Activated T-helper 1 cell treated with anti-CD3 and anti-CD28 coated beads, Interleukin-12 subunit alpha, Interleukin-12 subunit beta, Interleukin-2, Interleukin-4 antibody, amounts not matched to agents 30 ng/mL and 10 ng/mL and 1 ng/mL, durations not matched to agents 14 hours and 24 hours and 36 hours (primary cell): Measurements from ENCODE around the gene DNAH1. TPM values are rescaled to one million over a fixed set of nuclear protein-coding genes. Genes with fewer than 3 reads are reported as not detected.
A peak's percentile ranks its signal among the peaks of the same experiment; 100 is the strongest.
"Not testable (repeated sequence)": the region's sequence is repeated elsewhere in the genome, so short reads cannot be mapped to it uniquely, and the experiment has no call there.

Experiments used
- DNase-seq: peaks from one replicate; pipeline ENCODE4 v3.0.0; 2021; ENCODE audit warnings: low spot score
- H3K27ac Mint-ChIP-seq: one replicate; pipeline ENCODE4 v1.8.0; 2021; ENCODE audit warnings: mild to moderate bottlenecking, mixed read lengths
- H3K27me3 Mint-ChIP-seq: one replicate; pipeline ENCODE4 v1.8.0; 2022; ENCODE audit warnings: mild to moderate bottlenecking, moderate library complexity, mixed read lengths; ENCODE audit not compliant: insufficient read depth
- H3K36me3 Mint-ChIP-seq: one replicate; pipeline ENCODE4 v1.8.0; 2021; ENCODE audit warnings: low read depth, mixed read lengths
- H3K4me1 Mint-ChIP-seq: one replicate; pipeline ENCODE4 v1.8.0; 2021; ENCODE audit warnings: low read depth, mixed read lengths
- H3K4me3 Mint-ChIP-seq: one replicate; pipeline ENCODE4 v1.8.0; 2021; ENCODE audit warnings: mild to moderate bottlenecking, moderate library complexity, mixed read lengths
- H3K9me3 Mint-ChIP-seq: one replicate; pipeline ENCODE4 v1.8.0; 2021; ENCODE audit warnings: mixed read lengths
- intact Hi-C: fragments of 100-400 bp; cut with micrococcal nuclease; formaldehyde crosslinking; loops from one replicate; pipeline ENCODE4 v1.15.1; 2024
- total RNA-seq: library from RNA; stranded (reverse); gene quantifications from 2 replicates; pipeline ENCODE4 v1.2.3, GENCODE V29; 2022

Gene DNAH1
- total RNA-seq, 1 donor from 2014 or later, result 12.1 TPM

GRCh38 chr3:52280050-52280461, 36.1 kb upstream of the DNAH1 start:
- peaks cover 26% of the 10 kb centered on the region for H3K36me3 Mint-ChIP-seq
- intact Hi-C loops, result no loop called here
- no peaks in the 10 kb centered on the region for H3K27me3 Mint-ChIP-seq
- H3K4me1 Mint-ChIP-seq, result peaks cover 65% of the 10 kb centered on the region
- no peaks in the 10 kb centered on the region for H3K9me3 Mint-ChIP-seq
- H3K4me3 Mint-ChIP-seq, result peak overlapping the region; percentile 96
- DNase-seq, result no peak
- peak overlapping the region; percentile 99 for H3K27ac Mint-ChIP-seq

- DNase-seq, result peak; percentile 44
- Mint-ChIP-seq H3K9me3 (no peaks in the 10 kb centered on the region), H3K4me1 (peaks cover 54% of the 10 kb centered on the region), H3K27me3 (no peaks in the 10 kb centered on the region), H3K27ac (peak overlapping the region; percentile 86), H3K36me3 (peaks cover 14% of the 10 kb centered on the region), H3K4me3 (peak overlapping the region; percentile 62)
- intact Hi-C loops, result no loop called here
Measured at GRCh38 chr3:52281981-52282801, 33.9 kb upstream of the DNAH1 start.

- Mint-ChIP-seq H3K27me3 (no peaks in the 10 kb centered on the region), H3K9me3 (no peaks in the 10 kb centered on the region), H3K4me1 (peaks cover 54% of the 10 kb centered on the region), H3K36me3 (peaks cover 9% of the 10 kb centered on the region), H3K27ac (peak overlapping the region; percentile 61), H3K4me3 (peak overlapping the region; percentile 19)
- intact Hi-C loops, result no loop called here
- DNase-seq, result no peak
Measured at GRCh38 chr3:52283306-52283705, 32.8 kb upstream of the DNAH1 start.

GRCh38 chr3:52284051-52284450, 32.1 kb upstream of the DNAH1 start:
- DNase-seq, H3K27me3 Mint-ChIP-seq, intact Hi-C loops, H3K27ac Mint-ChIP-seq, H3K9me3 Mint-ChIP-seq, H3K36me3 Mint-ChIP-seq, H3K4me3 Mint-ChIP-seq: not testable (repeated sequence)
- H3K4me1 Mint-ChIP-seq, result peaks cover 55% of the 10 kb centered on the region

- intact Hi-C loops, result loop anchor here (1.0 to 5.0 kb wide), 3 partner anchors 8 to 304 kb away; partner anchors contain the start of genes ACY1 and WDR82
- peak overlapping the region; percentile 99 for H3K4me3 Mint-ChIP-seq
- peak overlapping the region; percentile 100 for H3K27ac Mint-ChIP-seq
- no peaks in the 10 kb centered on the region for H3K27me3 Mint-ChIP-seq
- DNase-seq, result no peak
- H3K36me3 Mint-ChIP-seq, result peaks cover 11% of the 10 kb centered on the region
- H3K9me3 Mint-ChIP-seq, result no peaks in the 10 kb centered on the region
- H3K4me1 Mint-ChIP-seq, result peaks cover 52% of the 10 kb centered on the region
Measured at GRCh38 chr3:52286777-52287110, 29.4 kb upstream of the DNAH1 start.

- H3K36me3 Mint-ChIP-seq, result peaks cover 14% of the 10 kb centered on the region
- peaks cover 37% of the 10 kb centered on the region for H3K4me1 Mint-ChIP-seq
- no peaks in the 10 kb centered on the region for H3K27me3 Mint-ChIP-seq
- no peak for DNase-seq
- H3K4me3 Mint-ChIP-seq, result peak overlapping the region; percentile 99
- intact Hi-C loops, result loop anchor here (1.0 to 5.0 kb wide), 5 partner anchors 18 to 306 kb away; partner anchors contain the start of genes ACY1, DNAH1, RPL29 and TWF2
- H3K9me3 Mint-ChIP-seq, result no peaks in the 10 kb centered on the region
- peak overlapping the region; percentile 100 for H3K27ac Mint-ChIP-seq
Measured at GRCh38 chr3:52288674-52289073, 27.4 kb upstream of the DNAH1 start.

- Mint-ChIP-seq H3K9me3 (no peaks in the 10 kb centered on the region), H3K27me3 (no peaks in the 10 kb centered on the region), H3K36me3 (peaks cover 14% of the 10 kb centered on the region), H3K27ac (no peak overlapping the region), H3K4me1 (peaks cover 31% of the 10 kb centered on the region), H3K4me3 (peak overlapping the region; percentile 99)
- DNase-seq, result no peak
- intact Hi-C loops, result loop anchor here (2.0 to 5.0 kb wide), 4 partner anchors 19 to 307 kb away; partner anchors contain the start of genes ACY1, DNAH1 and RPL29
Measured at GRCh38 chr3:52289338-52289746, 26.8 kb upstream of the DNAH1 start.

GRCh38 chr3:52289747-52290595, 26.1 kb upstream of the DNAH1 start:
- Mint-ChIP-seq H3K27me3 (no peaks in the 10 kb centered on the region), H3K4me3 (no peak overlapping the region), H3K9me3 (no peaks in the 10 kb centered on the region), H3K27ac (no peak overlapping the region), H3K36me3 (peaks cover 14% of the 10 kb centered on the region), H3K4me1 (peaks cover 28% of the 10 kb centered on the region)
- intact Hi-C loops, result loop anchor here (2.0 to 5.0 kb wide), 4 partner anchors 19 to 308 kb away; partner anchors contain the start of genes ACY1, DNAH1 and RPL29
- DNase-seq, result no peak

GRCh38 chr3:52290596-52291507, 25.3 kb upstream of the DNAH1 start:
- H3K27ac Mint-ChIP-seq, result no peak overlapping the region
- intact Hi-C loops, result loop anchor here (1.0 kb wide), 1 partner anchor 48 kb away; no protein-coding TSS in a partner anchor
- no peaks in the 10 kb centered on the region for H3K27me3 Mint-ChIP-seq
- peaks cover 14% of the 10 kb centered on the region for H3K36me3 Mint-ChIP-seq
- DNase-seq, result no peak
- peaks cover 28% of the 10 kb centered on the region for H3K4me1 Mint-ChIP-seq
- no peak overlapping the region for H3K4me3 Mint-ChIP-seq
- no peaks in the 10 kb centered on the region for H3K9me3 Mint-ChIP-seq

- peaks cover 14% of the 10 kb centered on the region for H3K36me3 Mint-ChIP-seq
- H3K4me3 Mint-ChIP-seq, result no peak overlapping the region
- intact Hi-C loops, result loop anchor here (1.0 kb wide), 1 partner anchor 48 kb away; no protein-coding TSS in a partner anchor
- no peaks in the 10 kb centered on the region for H3K9me3 Mint-ChIP-seq
- no peak for DNase-seq
- H3K4me1 Mint-ChIP-seq, result peaks cover 27% of the 10 kb centered on the region
- H3K27me3 Mint-ChIP-seq, result no peaks in the 10 kb centered on the region
- no peak overlapping the region for H3K27ac Mint-ChIP-seq
Measured at GRCh38 chr3:52291508-52292181, 24.5 kb upstream of the DNAH1 start.

GRCh38 chr3:52292247-52293065, 23.7 kb upstream of the DNAH1 start:
- H3K27me3 Mint-ChIP-seq, result no peaks in the 10 kb centered on the region

More at GRCh38 chr3:52292247-52293065, 23.7 kb upstream of the DNAH1 start:
- Mint-ChIP-seq H3K27ac (no peak overlapping the region), H3K4me1 (peaks cover 22% of the 10 kb centered on the region), H3K36me3 (peaks cover 10% of the 10 kb centered on the region), H3K4me3 (no peak overlapping the region), H3K9me3 (no peaks in the 10 kb centered on the region)
- DNase-seq, result no peak
- intact Hi-C loops, result no loop called here
